HG03342 (cell line): ENCODE data around the gene HPGDS.
A peak's percentile ranks its signal among the peaks of the same experiment; 100 is the strongest.
"Not testable (repeated sequence)": the region's sequence is repeated elsewhere in the genome, so short reads cannot be mapped to it uniquely, and the experiment has no call there.

ENCODE experiments used
- ATAC-seq: cut with Tn5 transposase; IDR thresholded peaks from one replicate; pipeline ENCODE4 v1.9.1; 2021; ENCODE audit warnings: mild to moderate bottlenecking, moderate library complexity; ENCODE audit not compliant: unreplicated experiment

The HPGDS gene

DNA sequence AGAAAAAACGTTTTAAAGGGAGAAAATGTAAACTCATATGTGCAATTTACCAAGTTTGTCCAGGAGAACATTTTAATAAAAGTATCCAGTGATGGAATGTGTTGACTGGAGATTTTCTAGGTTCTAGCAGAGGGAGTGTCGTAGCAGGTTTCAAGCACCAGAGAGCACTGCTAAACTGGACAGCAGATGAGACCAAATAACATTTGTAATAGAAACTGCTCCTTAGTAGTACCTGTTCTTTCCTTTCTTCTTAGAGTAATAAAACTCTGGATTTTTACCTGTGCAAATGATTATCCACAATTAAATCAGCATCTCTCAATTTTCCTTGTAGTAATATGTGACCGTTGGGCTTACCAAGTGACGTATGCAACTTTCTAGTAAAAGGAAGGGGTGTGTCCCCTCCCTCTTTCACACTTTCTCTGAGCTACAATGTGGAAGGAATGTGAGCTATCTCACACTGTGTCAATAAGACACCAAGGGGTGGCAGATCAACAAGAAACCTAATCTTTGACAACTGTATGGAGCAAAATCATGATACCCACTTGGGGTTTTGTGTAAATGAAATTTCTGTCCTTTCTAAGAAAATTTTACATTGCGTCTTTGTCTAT, 9.5 kb downstream of the HPGDS start:
- no peak for ATAC-seq

DNA sequence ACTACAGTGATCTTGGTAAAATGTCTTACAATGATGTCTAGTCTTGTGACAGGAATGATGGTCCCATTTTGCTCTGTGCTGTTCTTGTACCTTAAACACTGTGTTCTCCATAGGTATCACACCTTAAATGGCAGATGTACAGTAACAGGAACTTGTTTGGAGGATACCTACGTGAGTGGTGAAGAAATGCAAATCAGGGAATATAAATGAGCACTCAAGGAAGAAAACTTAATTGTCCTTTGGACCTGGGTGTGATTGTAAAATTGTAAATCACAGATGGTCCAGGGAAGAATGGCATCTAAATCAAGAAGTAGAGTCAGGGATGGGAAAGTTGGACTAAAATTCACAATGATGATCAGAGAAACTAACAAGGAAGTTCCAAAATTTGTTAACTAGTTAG, 12.7 kb downstream of the HPGDS start:
- no peak for ATAC-seq

DNA sequence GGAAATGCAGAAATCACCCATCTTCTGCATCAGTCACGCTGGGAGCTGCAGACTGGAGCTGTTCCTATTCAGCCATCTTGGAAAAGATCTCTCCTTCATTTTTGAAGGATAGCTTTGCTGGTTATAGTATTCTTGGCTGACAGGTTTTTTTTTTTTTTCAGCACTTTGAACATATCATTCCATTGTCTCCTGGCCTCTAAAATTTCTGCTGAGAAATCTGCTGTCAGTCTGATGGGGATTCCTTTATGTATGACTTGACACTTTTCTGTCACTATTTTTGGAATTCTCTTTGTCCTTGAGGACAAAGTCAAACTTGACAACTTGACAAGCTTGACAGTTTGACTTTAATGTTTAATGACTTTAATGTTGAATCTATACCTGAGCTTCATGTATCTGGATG, 16.8 kb downstream of the HPGDS start:
- ATAC-seq = no peak

DNA sequence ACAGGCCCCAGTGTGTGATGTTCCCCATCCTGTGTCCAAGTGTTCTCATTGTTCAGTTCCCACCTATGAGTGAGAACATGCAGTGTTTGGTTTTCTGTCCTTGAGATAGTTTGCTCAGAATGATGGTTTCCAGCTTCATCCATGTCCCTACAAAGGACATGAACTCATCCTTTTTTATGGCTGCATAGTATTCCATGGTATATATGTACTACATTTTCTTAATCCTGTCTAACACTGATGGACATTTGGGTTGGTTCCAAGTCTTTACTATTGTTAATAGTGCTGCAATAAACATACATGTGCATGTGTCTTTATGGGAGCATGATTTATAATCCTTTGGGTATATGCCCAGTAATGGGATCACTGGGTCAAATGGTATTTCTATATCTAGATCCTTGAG, 22.7 kb downstream of the HPGDS start:
- not testable (repeated sequence) for ATAC-seq

DNA sequence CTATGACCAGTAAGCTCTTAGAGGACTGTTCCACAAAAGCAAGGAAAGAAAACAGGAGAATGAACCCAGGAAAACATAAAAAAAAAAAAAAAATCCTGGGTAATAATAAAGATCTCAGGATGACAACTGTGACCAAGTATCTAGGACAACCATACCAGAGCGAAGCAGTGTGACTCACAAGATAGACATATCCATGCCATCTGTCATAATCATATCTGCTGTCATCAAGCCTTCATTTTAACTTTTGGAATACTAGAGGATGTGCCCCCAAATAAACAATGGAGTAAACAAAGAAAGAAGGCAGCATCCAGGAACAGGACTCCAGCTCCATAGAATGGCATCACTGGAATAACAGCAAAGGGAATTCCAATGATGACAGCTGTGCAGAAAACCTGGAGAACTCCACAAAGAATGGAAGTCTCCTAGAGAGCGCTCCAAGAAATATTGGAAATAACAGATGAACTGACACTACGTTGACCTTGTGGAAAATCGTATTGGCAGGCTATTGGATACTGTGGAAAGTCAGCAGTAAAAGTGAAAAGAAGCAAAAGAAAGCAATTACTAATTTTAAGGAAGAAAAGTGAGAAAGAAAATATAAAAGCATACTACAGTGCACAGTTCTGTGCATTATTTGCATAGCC, 35.3 kb downstream of the HPGDS start:
- no peak for ATAC-seq

DNA sequence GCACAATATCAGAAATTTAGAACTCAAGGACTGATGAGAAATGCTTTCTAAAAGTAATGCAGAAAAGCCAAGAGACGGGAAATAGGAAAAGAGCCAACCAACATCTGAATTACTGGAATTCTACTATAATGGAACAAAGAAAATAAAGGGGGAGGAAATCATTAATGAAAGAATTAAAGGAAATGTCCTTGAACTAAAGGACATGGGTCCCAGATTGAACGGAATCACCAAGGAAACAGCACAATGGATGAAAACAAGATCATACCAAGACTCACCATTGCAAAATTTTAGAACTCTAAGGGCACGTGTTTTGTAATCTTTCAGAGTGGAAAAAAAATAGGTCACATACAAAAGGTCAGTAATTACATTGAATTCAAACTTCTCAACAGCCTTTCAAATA, 35.9 kb downstream of the HPGDS start:
- ATAC-seq = no peak

DNA sequence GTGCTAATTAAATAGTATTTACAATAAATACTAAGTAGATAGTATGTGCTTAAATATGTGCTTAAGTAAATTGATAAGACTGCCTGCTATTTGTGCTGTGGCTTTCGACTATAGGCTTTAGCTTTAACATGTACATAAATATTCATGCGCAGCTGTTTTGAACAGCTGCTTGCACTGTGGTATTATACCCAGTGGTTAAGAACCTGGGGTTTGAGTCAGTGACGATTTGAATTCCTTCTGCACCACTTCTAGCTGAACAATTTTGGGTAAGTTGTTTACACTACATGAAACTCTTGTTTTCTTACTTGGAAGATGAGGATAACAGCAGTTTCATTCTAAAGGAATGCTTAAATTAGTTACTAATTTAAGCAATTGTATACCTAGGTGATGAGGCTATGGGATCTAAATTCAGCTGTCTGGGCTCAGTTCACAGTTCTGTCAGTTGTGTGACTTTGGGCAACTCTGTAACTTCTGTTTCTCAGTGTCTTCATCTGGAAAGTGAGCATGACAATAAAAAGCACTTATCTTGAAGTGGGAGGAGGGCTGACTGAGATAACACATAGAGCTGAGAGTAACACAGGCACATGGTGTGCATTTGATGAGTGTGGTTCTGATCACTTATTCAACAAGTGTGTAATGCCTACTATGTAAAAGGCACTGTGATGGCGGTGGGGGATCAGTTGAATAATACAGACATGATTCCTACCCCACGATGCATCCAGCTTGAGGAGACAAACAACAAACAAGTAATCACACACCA, 37.0 kb downstream of the HPGDS start:
- no peak for ATAC-seq

DNA sequence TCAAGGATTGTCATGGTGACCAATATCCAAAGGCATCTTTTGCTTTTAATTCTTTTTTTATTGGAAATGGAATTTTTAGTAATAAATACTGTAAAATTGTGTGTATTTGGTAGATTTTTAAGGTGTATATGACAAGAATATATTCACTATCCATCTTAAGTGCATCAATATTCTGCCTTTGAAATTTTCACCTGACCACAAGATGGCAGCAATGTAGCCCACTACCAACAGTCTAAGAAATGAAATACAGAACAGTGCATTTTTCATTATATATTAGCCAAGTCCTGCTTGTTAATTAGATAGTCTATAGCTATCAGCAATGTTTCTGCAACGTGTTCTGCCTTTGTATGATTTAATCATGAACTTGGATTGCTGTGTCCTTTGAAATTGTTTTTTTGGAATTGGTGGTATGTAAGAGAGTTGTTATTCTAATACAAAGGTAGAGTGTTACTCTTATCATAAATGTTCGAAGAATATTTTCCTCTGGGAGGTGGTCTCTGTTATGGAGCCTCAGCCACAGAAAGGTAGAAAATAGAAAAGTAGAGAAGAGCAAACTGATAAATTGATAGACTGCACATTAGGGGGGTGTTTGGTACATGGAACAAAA, 38.2 kb downstream of the HPGDS start:
- no peak for ATAC-seq

DNA sequence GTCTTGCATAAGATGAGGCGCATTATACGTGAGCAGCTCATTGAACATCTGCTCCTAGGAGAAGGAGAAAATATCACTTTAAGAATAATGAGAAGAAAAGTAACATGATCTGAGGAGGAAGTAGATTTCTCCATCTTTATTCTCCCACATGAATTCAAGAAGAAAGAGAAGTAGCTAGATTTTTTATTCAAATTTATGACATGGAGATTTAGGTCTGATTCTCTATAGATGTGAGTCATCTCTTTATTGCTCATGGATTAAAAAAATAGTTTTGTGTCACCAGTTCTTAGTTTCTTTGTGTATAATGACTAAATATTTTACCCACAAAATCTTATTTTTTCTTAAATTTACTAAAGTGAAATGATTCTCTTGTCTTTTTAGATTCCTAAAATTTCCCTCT, 40.4 kb downstream of the HPGDS start:
- no peak for ATAC-seq

DNA sequence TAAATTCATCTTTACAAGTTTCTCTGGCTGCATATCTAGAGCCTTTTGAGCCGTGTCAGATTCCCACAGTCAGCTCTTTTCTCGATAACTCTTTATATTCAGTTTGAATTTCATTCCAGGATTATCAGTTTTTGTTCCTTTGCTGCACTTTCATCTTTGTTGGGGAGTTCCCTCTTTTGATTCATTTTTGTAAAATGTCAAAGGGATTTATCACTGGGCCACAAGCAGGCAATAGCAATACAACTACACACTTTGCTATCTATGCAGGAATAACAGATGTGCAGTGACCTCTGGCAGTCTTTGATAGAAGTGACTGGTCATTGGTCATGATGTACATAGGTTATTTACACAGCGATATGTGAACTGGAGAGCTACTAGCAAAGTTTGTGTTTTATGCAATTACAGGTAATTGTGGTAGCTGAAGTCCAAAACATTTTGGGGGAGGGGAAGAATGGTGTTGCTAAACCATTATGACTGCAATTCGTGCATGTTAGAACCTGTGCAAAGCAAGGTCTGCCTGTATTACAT, 43.8 kb downstream of the HPGDS start:
- no peak for ATAC-seq

DNA sequence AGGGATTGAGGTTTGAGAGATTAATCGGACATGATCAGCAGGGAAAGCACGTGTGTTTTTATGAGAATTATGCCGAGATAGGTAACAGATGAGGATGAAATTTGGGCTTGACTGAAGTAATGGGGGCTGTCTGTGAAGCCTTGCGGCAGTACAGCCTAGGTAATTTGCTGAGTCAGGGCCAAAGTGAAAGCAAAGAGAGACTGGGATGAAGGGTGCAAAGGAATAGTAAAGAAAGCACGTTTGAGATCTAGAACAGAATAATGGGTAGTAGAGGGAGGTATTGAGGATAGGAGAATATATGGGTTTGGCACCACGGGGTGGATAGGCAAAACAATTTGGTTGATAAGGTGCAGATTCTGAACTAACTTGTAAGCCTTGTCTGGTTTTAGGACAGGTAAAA, 47.2 kb downstream of the HPGDS start:
- ATAC-seq = not testable (repeated sequence)

DNA sequence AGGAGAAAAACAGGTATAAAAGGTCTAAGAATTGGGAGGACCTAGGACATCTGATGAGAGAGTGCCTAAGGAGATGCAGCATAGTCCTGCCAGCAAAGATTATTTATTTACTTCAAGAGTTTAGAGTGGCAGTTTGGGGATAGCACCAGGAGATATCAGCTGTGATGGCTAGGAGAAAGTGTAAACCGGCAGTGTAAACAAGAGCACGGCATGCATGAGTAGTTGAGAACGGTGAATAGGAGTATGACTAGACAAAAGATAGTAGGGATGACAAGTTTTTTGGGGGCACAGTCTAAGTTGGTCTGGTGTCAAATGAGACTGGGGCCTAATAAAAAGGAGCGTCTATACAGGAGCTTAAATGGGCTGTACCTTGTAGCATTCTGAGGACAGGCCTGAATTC, 48.7 kb downstream of the HPGDS start:
- ATAC-seq = not testable (repeated sequence)

DNA sequence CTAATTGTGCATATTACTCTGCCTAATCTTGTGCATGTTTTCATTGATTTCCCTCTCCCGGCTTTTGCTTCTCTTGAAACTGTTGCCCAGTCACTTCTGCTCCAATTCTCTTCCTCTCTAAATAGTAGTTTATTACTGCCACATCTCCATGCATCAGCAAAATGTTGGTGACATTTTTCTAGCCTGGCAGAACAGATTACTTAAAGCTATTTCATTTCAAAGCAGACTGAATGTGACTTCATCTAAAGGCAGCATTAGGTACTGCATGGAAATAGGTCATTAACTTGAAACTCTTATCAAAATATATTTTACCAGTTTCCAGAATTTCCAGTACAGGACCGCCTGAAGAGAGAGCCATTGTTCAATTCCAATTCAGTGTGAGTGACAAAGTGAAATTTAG, 52.4 kb downstream of the HPGDS start:
- no peak for ATAC-seq

DNA sequence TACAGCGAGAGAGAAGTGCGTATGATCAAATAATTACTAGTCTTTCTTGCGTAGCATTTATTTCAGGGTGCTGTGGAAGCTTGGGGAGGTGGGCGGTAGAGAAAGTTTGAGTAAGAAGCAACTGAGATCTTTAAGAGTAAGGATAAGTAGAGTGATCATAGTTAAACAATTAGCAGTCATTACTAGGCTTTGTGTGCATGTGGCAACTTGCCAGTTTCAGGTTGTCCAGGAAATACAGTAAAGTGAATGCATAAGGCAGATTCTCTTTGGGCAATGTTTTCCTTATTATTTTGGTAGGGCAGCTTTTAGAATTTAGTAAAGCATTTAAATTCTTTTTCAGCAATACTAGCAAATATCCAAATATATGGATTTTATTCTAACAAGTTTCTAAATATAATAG, 57.0 kb downstream of the HPGDS start:
- no peak for ATAC-seq

DNA sequence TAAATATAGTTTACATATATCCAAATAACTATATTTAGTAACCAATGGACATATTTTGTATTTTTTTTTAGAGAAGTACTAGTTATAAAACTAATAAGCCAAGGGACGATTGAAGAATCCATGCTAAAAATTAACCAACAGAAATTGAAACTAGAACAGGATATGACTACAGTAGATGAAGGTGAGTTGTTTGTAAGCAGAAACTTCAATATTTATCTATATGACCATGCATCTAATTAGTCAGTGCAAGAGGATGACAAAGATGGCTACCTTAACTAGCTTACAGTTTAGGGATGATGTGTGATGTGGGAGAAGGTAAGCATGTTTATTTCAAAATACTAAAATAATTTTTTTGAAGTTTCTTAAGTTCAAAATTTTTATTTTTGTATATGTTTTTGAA, 57.7 kb downstream of the HPGDS start:
- peak; percentile 57 for ATAC-seq

DNA sequence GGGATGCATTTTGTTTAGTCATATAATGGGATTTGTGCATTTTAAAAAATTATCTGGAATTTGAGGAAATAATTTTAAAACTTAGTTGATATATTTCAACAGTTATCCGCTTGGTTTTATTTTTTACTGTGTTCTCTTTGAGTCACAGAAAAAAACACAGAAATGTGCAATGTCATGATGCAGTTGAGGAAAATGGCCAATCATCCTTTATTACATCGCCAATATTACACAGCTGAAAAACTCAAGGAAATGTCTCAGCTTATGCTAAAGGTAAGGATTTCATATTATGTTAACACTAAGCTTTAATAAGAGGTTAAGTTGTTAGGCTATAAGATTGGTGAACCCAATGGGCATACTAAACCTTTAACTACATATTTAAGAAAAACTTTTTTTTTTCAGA, 63.9 kb downstream of the HPGDS start:
- ATAC-seq = no peak

DNA sequence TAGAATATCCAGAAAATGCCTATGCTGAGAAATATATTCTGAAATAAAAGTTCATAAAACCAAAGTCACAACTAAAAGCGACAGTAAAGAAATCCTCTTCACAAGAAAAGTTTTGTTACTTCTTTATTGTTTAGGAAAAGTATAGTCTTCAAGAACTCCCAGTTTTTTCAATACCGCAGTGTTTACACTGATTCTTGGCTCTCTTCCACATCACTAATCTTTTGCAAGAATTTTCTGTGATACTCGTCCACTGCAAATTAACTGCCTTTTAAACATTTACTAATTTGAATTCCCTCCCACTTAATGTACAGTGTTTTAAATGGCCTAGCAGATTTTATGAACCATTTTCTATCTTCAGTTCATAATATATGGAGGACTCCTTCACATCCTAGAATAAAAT, 65.1 kb downstream of the HPGDS start:
- ATAC-seq = no peak

DNA sequence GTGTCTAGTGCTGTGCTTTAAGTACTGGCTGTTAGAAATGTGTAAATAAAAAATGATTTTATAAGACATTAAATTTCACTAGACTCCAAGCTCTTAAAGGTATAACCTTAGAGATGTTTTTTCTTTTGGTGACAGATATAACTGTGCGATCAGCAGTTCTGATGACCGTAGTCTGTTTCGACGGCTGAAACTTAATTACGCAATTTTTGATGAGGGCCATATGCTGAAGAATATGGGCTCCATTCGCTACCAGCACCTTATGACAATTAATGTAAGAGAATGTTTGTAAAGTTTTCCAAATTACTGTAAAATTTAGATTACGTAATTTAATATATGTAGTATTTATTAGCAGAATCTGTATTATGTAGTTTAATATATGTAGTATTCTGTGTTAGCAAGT, 66.4 kb downstream of the HPGDS start:
- ATAC-seq = no peak

DNA sequence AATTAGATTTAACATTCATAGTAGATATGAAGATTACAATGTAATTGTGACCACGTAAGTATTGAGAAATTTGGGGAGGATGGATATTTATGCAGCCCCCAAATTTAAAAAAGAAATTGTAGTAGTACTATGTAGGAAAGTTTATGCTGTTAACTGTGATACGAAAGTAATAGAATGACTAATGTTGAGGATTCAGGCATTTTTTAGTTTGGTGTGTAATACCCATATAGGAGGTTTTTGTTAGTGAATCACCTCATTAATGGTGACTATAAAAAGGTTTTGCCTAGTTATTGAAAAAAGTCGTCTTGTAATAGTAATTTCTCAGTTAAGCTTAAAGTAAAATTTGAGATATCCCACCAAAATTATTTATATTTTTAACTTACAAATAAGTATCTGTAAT, 67.7 kb downstream of the HPGDS start:
- ATAC-seq = no peak

DNA sequence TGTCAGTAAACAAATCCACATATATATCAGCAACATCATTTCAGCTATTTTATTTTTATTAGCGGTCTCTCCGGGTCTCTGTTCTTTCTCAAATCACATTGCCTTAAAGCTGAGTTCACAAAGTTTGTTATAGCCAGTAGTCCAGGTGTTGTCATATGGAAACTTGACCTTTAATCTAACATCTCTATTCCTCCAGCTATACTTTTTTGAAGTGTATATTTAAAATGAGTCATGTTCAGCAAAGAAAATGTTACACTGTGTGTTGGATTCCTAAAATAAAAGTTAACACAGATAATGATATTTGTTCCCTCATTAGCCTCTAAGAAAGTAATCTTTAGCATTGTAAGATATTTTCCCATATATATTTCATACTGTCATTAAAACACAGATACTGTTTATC, 71.4 kb downstream of the HPGDS start:
- ATAC-seq = no peak

DNA sequence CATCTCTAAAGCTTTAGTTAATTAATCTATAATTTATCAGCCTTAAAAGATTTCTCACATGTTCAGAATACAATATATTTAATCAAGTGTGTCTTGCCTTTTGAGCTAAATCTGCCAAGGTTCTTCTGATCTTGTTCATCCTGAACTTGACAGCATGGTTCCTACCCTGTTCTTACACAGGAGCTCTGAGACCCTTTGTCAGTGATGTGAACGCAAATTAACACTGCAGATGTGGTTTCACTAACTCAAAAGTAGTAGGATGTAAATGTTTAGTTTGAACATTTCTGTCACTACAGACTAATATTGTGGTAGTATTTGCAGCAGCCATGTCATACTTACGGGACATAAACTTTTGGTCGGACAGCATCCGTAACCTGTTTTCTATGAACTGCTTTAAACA, 75.6 kb downstream of the HPGDS start:
- no peak for ATAC-seq
